Mesendoderm (in vitro differentiated cells): ENCODE data around the gene C1QTNF6.

Source experiments
- DNase-seq: peaks from one replicate; pipeline ENCODE4 v3.0.0; 2013
- H2AK5ac ChIP-seq: 2 replicates; pipeline ENCODE4 v1.6.1; 2013; ENCODE audit warnings: low read length, inconsistent platforms
- H2BK120ac ChIP-seq: 2 replicates; pipeline ENCODE4 v1.6.1; 2013; ENCODE audit warnings: low read depth, mild to moderate bottlenecking, low read length, moderate library complexity, mixed read lengths
- H2BK15ac ChIP-seq: replicated peaks from 2 replicates; pipeline ENCODE4 v1.6.1; 2013; ENCODE audit warnings: low read depth, mild to moderate bottlenecking, moderate library complexity
- H2BK5ac ChIP-seq: 2 replicates; pipeline ENCODE4 v1.6.1; 2013; ENCODE audit warnings: low read length, inconsistent platforms
- H3K18ac ChIP-seq: 2 replicates; pipeline ENCODE4 v1.6.1; 2013; ENCODE audit warnings: mild to moderate bottlenecking, low read length, mixed read lengths
- H3K23ac ChIP-seq: one replicate; pipeline ENCODE4 v1.6.1; 2013; ENCODE audit warnings: low read length
- H3K27ac ChIP-seq: 2 replicates; pipeline ENCODE4 v1.5.1; 2013; ENCODE audit warnings: low read depth, mild to moderate bottlenecking, inconsistent platforms, low read length, moderate library complexity
- H3K27me3 ChIP-seq: 2 replicates; pipeline ENCODE4 v1.6.1; 2013; ENCODE audit warnings: low read length, control low read depth, mild to moderate bottlenecking, inconsistent platforms; ENCODE audit not compliant: insufficient read depth, poor library complexity
- H3K36me3 ChIP-seq: 2 replicates; pipeline ENCODE4 v1.6.1; 2013; ENCODE audit warnings: low read length, inconsistent platforms; ENCODE audit not compliant: control insufficient read depth, insufficient read depth
- H3K4ac ChIP-seq: one replicate; pipeline ENCODE4 v1.6.1; 2013; ENCODE audit warnings: low read depth, mild to moderate bottlenecking, low read length, moderate library complexity
- H3K4me1 ChIP-seq: 2 replicates; pipeline ENCODE4 v1.6.1; 2013; ENCODE audit warnings: low read depth, low read length, inconsistent platforms; ENCODE audit not compliant: control insufficient read depth
- H3K4me2 ChIP-seq: 2 replicates; pipeline ENCODE4 v1.6.1; 2013; ENCODE audit warnings: low read length
- H3K4me3 ChIP-seq: 2 replicates; pipeline ENCODE4 v1.5.1; 2013; ENCODE audit warnings: mild to moderate bottlenecking, low read length
- H3K56ac ChIP-seq: one replicate; pipeline ENCODE4 v1.6.1; 2013; ENCODE audit warnings: low read length
- H3K79me1 ChIP-seq: 2 replicates; pipeline ENCODE4 v1.6.1; 2013; ENCODE audit warnings: low read length, inconsistent platforms
- H3K79me2 ChIP-seq: 2 replicates; pipeline ENCODE4 v1.6.1; 2013; ENCODE audit warnings: mild to moderate bottlenecking, low read length; ENCODE audit not compliant: control insufficient read depth, insufficient read depth
- H3K9ac ChIP-seq: 2 replicates; pipeline ENCODE4 v1.6.1; 2013; ENCODE audit warnings: low read length, inconsistent platforms
- H4K5ac ChIP-seq: one replicate; pipeline ENCODE4 v1.6.1; 2013; ENCODE audit warnings: low read length
- H4K8ac ChIP-seq: one replicate; pipeline ENCODE4 v1.6.1; 2013; ENCODE audit warnings: low read depth, mild to moderate bottlenecking, control low read depth, low read length, moderate library complexity
- WGBS: extraction: QIAGEN DNeasy Blood & Tissue Kit; methylation state at CpG from one replicate; pipeline ENCODE4 v1.1.7; 2013; ENCODE audit warnings: low lambda C conversion rate, missing lambda C conversion rate; ENCODE audit not compliant: insufficient coverage; ENCODE audit errors: extremely low coverage; 5-methylcytosine and 5-hydroxymethylcytosine counted together

The C1QTNF6 gene

GRCh38 chr22:37146507-37147180 is 41.4 kb downstream of the C1QTNF6 start:
- H2BK120ac ChIP-seq: no peak overlapping the region
- H3K4me1 ChIP-seq: peaks cover 2% of the 10 kb centered on the region
- H3K4ac ChIP-seq: no peak overlapping the region
- no peaks in the 10 kb centered on the region for H3K36me3 ChIP-seq
- no peaks in the 10 kb centered on the region for H3K79me1 ChIP-seq
- no peak overlapping the region for H3K4me2 ChIP-seq
- no peaks in the 10 kb centered on the region for H3K79me2 ChIP-seq
- no peak overlapping the region for H2BK5ac ChIP-seq
- no CpG with 5 or more reads among the region's 16 CpGs for WGBS
- no peak overlapping the region for H3K27ac ChIP-seq
- no peak overlapping the region for H3K56ac ChIP-seq
- no peak overlapping the region for H2BK15ac ChIP-seq
- no peak overlapping the region for H2AK5ac ChIP-seq
- no peak overlapping the region for H3K18ac ChIP-seq
- no peak overlapping the region for H4K8ac ChIP-seq
- H4K5ac ChIP-seq: no peak overlapping the region
- H3K23ac ChIP-seq: no peak overlapping the region
- no peak overlapping the region for H3K9ac ChIP-seq
- H3K4me3 ChIP-seq: no peak overlapping the region
- DNase-seq: no peak
- H3K27me3 ChIP-seq: no peaks in the 10 kb centered on the region

- Histone ChIP-seq H3K4ac (no peak overlapping the region), H3K79me1 (no peaks in the 10 kb centered on the region), H3K56ac (no peak overlapping the region), H2BK5ac (no peak overlapping the region), H3K18ac (no peak overlapping the region), H3K79me2 (no peaks in the 10 kb centered on the region), H2BK120ac (no peak overlapping the region), H4K8ac (no peak overlapping the region), H2BK15ac (no peak overlapping the region), H2AK5ac (no peak overlapping the region), H3K27me3 (no peaks in the 10 kb centered on the region), H3K9ac (no peak overlapping the region), H3K27ac (no peak overlapping the region), H3K23ac (no peak overlapping the region), H3K36me3 (no peaks in the 10 kb centered on the region), H4K5ac (no peak overlapping the region), H3K4me3 (no peak overlapping the region), H3K4me1 (peaks cover 2% of the 10 kb centered on the region), H3K4me2 (no peak overlapping the region)
- DNase-seq: no peak
- WGBS: no CpG with 5 or more reads among the region's 6 CpGs
Measured at GRCh38 chr22:37146051-37146385, 42.0 kb downstream of the C1QTNF6 start.

- H3K4me1 ChIP-seq: peaks cover 2% of the 10 kb centered on the region
- no peak overlapping the region for H3K4ac ChIP-seq
- H4K5ac ChIP-seq: no peak overlapping the region
- H3K79me2 ChIP-seq: no peaks in the 10 kb centered on the region
- no peak overlapping the region for H4K8ac ChIP-seq
- H3K56ac ChIP-seq: peak overlapping the region; percentile 42
- no peak overlapping the region for H2BK120ac ChIP-seq
- WGBS: no CpG with 5 or more reads among the region's 17 CpGs
- H3K79me1 ChIP-seq: no peaks in the 10 kb centered on the region
- no peak overlapping the region for H2BK5ac ChIP-seq
- no peak overlapping the region for H3K18ac ChIP-seq
- H3K27ac ChIP-seq: no peak overlapping the region
- H3K27me3 ChIP-seq: no peaks in the 10 kb centered on the region
- no peak for DNase-seq
- H2AK5ac ChIP-seq: no peak overlapping the region
- no peak overlapping the region for H2BK15ac ChIP-seq
- H3K4me3 ChIP-seq: no peak overlapping the region
- H3K36me3 ChIP-seq: no peaks in the 10 kb centered on the region
- H3K4me2 ChIP-seq: no peak overlapping the region
- no peak overlapping the region for H3K23ac ChIP-seq
- no peak overlapping the region for H3K9ac ChIP-seq
Measured at GRCh38 chr22:37145180-37146050, 42.6 kb downstream of the C1QTNF6 start.

- Histone ChIP-seq H3K4me1 (no peaks in the 10 kb centered on the region), H3K4ac (no peak overlapping the region), H3K23ac (no peak overlapping the region), H2BK120ac (no peak overlapping the region), H3K27ac (no peak overlapping the region), H3K27me3 (no peaks in the 10 kb centered on the region), H3K79me1 (no peaks in the 10 kb centered on the region), H3K36me3 (no peaks in the 10 kb centered on the region), H2BK15ac (no peak overlapping the region), H3K4me2 (no peak overlapping the region), H3K18ac (no peak overlapping the region), H3K79me2 (no peaks in the 10 kb centered on the region), H4K8ac (no peak overlapping the region), H2BK5ac (no peak overlapping the region), H2AK5ac (no peak overlapping the region), H4K5ac (no peak overlapping the region), H3K4me3 (no peak overlapping the region), H3K56ac (no peak overlapping the region), H3K9ac (no peak overlapping the region)
- WGBS: no CpG with 5 or more reads among the region's 10 CpGs
- DNase-seq: no peak
Measured at GRCh38 chr22:37144180-37144554, 43.9 kb downstream of the C1QTNF6 start.

GRCh38 chr22:37141971-37142370 is 46.1 kb downstream of the C1QTNF6 start:
- no peaks in the 10 kb centered on the region for H3K79me2 ChIP-seq
- no peaks in the 10 kb centered on the region for H3K79me1 ChIP-seq
- no peak overlapping the region for H3K27ac ChIP-seq
- no peak overlapping the region for H3K56ac ChIP-seq
- no peak overlapping the region for H2AK5ac ChIP-seq
- no peaks in the 10 kb centered on the region for H3K27me3 ChIP-seq
- no peak overlapping the region for H4K5ac ChIP-seq
- no peaks in the 10 kb centered on the region for H3K4me1 ChIP-seq
- no peak overlapping the region for H2BK120ac ChIP-seq
- WGBS: no CpG with 5 or more reads among the region's 6 CpGs
- H3K18ac ChIP-seq: no peak overlapping the region
- DNase-seq: no peak
- H3K4me3 ChIP-seq: no peak overlapping the region
- H3K23ac ChIP-seq: no peak overlapping the region
- H3K9ac ChIP-seq: no peak overlapping the region
- no peak overlapping the region for H2BK15ac ChIP-seq
- H3K4me2 ChIP-seq: no peak overlapping the region
- no peaks in the 10 kb centered on the region for H3K36me3 ChIP-seq
- H3K4ac ChIP-seq: no peak overlapping the region
- no peak overlapping the region for H2BK5ac ChIP-seq
- H4K8ac ChIP-seq: no peak overlapping the region
